Karpas-422 (cell line): ENCODE measurements around the gene LONP1. TPM values are rescaled to one million over a fixed set of nuclear protein-coding genes. Genes with fewer than 3 reads are reported as not detected.

Experiments used
- DNase-seq: peaks from one replicate; pipeline ENCODE4 v3.0.0-alpha.2; 2015
- H2AFZ ChIP-seq: fragments of 200-600 bp; sonication (generic); 2 replicates; pipeline ENCODE4 v1.6.1; 2014; ENCODE audit warnings: antibody characterized with exemption, low read length, mixed read lengths
- H3K27ac ChIP-seq: fragments of 200-600 bp; sonication (generic); 2 replicates; pipeline ENCODE4 v1.5.1; 2014; ENCODE audit warnings: mild to moderate bottlenecking, low read length, moderate library complexity
- H3K27me3 ChIP-seq: fragments of 200-600 bp; sonication (generic); 2 replicates; pipeline ENCODE4 v1.6.1; 2014; ENCODE audit warnings: low read length, mixed read lengths
- H3K36me3 ChIP-seq: fragments of 200-600 bp; sonication (generic); 2 replicates; pipeline ENCODE4 v1.6.1; 2014; ENCODE audit warnings: low read length, mixed read lengths; ENCODE audit not compliant: insufficient read depth
- H3K4me1 ChIP-seq: fragments of 200-600 bp; sonication (generic); 2 replicates; pipeline ENCODE4 v1.6.1; 2014; ENCODE audit warnings: mild to moderate bottlenecking, low read length, mixed read lengths
- H3K4me2 ChIP-seq: fragments of 200-600 bp; sonication (generic); 2 replicates; pipeline ENCODE4 v1.6.1; 2014; ENCODE audit warnings: low read length, low read depth, mild to moderate bottlenecking; ENCODE audit not compliant: poor library complexity, severe bottlenecking
- H3K4me3 ChIP-seq: fragments of 200-600 bp; sonication (generic); 2 replicates; pipeline ENCODE4 v1.5.1; 2014; ENCODE audit warnings: mild to moderate bottlenecking, antibody characterized with exemption, low read length, mixed read lengths
- H3K79me2 ChIP-seq: fragments of 200-600 bp; sonication (generic); 2 replicates; pipeline ENCODE4 v1.6.1; 2014; ENCODE audit warnings: mild to moderate bottlenecking, low read length, mixed read lengths
- H3K9ac ChIP-seq: fragments of 200-600 bp; sonication (generic); 2 replicates; pipeline ENCODE4 v1.6.0; 2014; ENCODE audit warnings: low read length
- H3K9me2 ChIP-seq: fragments of 200-600 bp; sonication (generic), shearing (Covaris generic); replicated peaks from 2 replicates; pipeline ENCODE4 v1.6.0; 2014; ENCODE audit warnings: mild to moderate bottlenecking, low read length, moderate library complexity; ENCODE audit not compliant: insufficient read depth
- H3K9me3 ChIP-seq: fragments of 300-700, 200-600 bp; sonication (generic); 2 replicates; pipeline ENCODE4 v1.6.1; 2014; ENCODE audit warnings: low read length, mixed read lengths
- H4K20me1 ChIP-seq: fragments of 200-600 bp; sonication (generic); 2 replicates; pipeline ENCODE4 v1.6.1; 2014; ENCODE audit warnings: mild to moderate bottlenecking, antibody characterized with exemption, low read length, low read depth; ENCODE audit not compliant: insufficient read depth
- total RNA-seq: library from RNA; depleted of rRNA; stranded (reverse); fragments of >200 nt; shearing (Covaris generic); gene quantifications from 2 replicates; pipeline ENCODE4 v1.2.3, GENCODE V29; 2014; ENCODE audit warnings: low replicate concordance

Gene LONP1
- total RNA-seq, 1 experiment from 2014 or later, result 65.7 TPM

GRCh38 chr19:5680437-5681368 is 39.2 kb downstream of the LONP1 start, which contains the start of the genes HSD11B1L and MICOS13:
Gene HSD11B1L, plus strand, starts transcription at chr19:5681027. Its CDS starts 3,806 bp downstream, at chr19:5684833.
Gene MICOS13, minus strand, starts transcription at chr19:5680516. Its CDS starts 30 bp downstream, at chr19:5680486.
- Histone ChIP-seq H3K9me3 (no peaks in the 10 kb centered on the region), H2AFZ (peak within 1 kb of the TSS; percentile 28; the same call in 1 of the 2 replicates)

DNA sequence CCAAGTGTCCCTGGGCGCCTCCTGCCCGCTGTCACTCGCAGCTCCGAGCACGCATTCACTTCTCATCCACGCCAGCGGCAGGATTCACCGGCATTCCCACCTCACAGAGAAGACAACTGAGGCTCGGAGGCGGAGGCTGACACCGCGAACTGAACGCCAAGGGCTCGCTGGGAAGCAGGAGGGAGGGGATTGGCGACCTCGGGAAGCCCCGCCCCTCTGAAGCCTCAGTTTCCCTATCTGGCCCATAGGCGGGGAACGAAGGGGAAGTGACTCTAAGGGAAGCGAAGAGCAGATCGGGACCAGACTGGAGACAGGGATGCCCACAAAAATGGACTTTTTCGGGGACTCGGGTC is 39.9 kb downstream of the LONP1 start:
- DNase-seq, result no peak
- Histone ChIP-seq H3K4me3 (peak overlapping the region; percentile 88), H2AFZ (peak overlapping the region; percentile 28; the same call in 1 of the 2 replicates)

More at GRCh38 chr19:5680437-5681368, 39.2 kb downstream of the LONP1 start, which contains the start of the genes HSD11B1L and MICOS13:
- Histone ChIP-seq H3K4me3 (peak within 1 kb of the TSS; percentile 88), H4K20me1 (no peaks in the 10 kb centered on the region), H3K27ac (peak within 1 kb of the TSS; percentile 47; the same call in 1 of the 2 replicates), H3K79me2 (0 out of 2 replicates have a peak, but pooled peaks cover 3% of the 10 kb centered on the region), H3K36me3 (no peaks in the 10 kb centered on the region), H3K9me2 (no peaks in the 10 kb centered on the region), H3K4me1 (peaks cover 17% of the 10 kb centered on the region), H3K27me3 (no peaks in the 10 kb centered on the region), H3K9ac (peak within 1 kb of the TSS; percentile 82), H3K4me2 (peak within 1 kb of the TSS; percentile 84)
- peak; percentile 99 for DNase-seq

DNA sequence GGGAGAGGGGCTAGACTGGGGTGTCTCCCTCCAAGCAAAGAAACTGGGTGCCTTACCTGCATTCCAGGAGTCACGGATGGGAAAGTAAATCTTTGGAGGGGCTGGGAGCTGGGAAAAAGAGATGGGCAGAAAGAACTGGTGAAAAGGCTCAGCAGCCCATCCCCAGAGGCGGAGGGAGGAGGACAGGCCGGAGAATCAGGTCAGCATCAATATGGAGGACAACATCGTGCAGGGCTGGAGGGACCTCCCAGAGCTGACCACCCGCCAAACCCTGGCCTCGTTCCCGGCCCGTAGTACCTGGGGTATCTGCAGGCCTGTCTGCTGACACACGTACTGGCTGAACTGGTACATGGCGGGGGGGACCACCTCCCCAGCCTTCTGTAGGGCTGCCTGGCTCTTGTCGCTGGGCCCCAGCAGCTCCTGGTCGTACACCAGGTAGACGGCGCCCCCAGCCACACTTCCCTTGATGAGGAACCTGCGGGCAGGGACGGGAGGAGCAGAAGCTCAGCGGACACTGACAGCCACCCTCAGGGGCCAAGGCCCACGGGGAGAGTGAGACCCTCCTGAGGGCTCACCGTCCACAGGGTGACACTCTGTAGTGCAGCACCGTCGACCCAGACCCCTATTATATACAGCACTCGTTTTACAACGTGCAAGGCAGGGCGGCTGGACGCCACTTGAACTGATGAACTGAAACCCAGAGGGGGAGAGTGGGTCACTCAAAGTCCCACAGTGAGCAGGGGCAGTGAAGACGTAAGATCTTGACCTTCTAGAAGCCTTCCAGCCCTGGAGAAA is 40.5 kb downstream of the LONP1 start:
- Histone ChIP-seq H3K79me2 (0 out of 2 replicates have a peak, but pooled peaks cover 3% of the 10 kb centered on the region), H2AFZ (peak overlapping the region; percentile 28; the same call in 1 of the 2 replicates), H3K4me2 (peak overlapping the region; percentile 84)

More for the DNA sequence above, 39.9 kb downstream of the LONP1 start:
- Histone ChIP-seq H3K9ac (peak overlapping the region; percentile 82), H3K9me3 (no peaks in the 10 kb centered on the region), H3K27ac (peak overlapping the region; percentile 25; the same call in 1 of the 2 replicates), H3K4me1 (peaks cover 16% of the 10 kb centered on the region), H3K4me2 (peak overlapping the region; percentile 84), H3K27me3 (no peaks in the 10 kb centered on the region), H3K9me2 (no peaks in the 10 kb centered on the region), H3K36me3 (no peaks in the 10 kb centered on the region), H3K79me2 (0 out of 2 replicates have a peak, but pooled peaks cover 3% of the 10 kb centered on the region), H4K20me1 (no peaks in the 10 kb centered on the region)

DNA sequence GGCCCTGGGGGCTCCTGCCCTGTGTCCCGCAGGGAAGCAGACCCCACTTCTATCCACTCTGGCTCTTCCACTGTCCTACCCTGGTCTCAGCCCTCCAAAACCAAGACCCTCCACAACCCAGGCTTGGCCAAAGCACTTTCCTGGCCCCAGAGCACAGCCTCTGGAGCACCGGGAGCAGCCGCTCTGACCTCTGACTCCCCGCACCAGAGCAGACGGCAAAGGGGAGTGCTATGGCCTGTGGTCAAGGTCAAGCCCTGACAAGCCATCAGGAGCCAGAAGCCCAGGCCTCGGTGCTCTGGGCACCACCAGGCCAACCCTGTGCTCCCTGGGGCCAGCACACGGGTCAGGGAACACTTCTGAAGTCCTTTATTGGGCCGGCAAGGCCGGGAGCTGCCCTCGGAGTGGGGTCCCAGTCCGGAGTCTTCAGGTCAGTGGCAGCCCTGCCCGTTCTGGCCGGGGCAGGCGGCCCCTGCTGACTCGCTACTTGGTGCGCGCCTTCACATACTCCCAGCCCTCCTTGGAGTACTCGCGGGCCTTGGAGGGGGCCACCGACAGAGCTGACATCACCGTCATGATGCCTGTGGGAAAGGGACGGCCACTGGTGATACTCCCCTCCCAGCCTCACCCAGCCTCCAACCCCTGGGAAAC is 41.8 kb downstream of the LONP1 start:
- no peak overlapping the region for H3K27ac ChIP-seq
- H3K4me1 ChIP-seq, result peaks cover 16% of the 10 kb centered on the region
- H3K4me2 ChIP-seq, result no peak overlapping the region
- H3K9ac ChIP-seq, result no peak overlapping the region
- H3K4me3 ChIP-seq, result no peak overlapping the region
- no peaks in the 10 kb centered on the region for H3K36me3 ChIP-seq
- DNase-seq, result no peak
- no peak overlapping the region for H2AFZ ChIP-seq
- H3K9me2 ChIP-seq, result no peaks in the 10 kb centered on the region
- no peaks in the 10 kb centered on the region for H4K20me1 ChIP-seq
- H3K9me3 ChIP-seq, result no peaks in the 10 kb centered on the region
- 0 out of 2 replicates have a peak, but pooled peaks cover 3% of the 10 kb centered on the region for H3K79me2 ChIP-seq
- no peaks in the 10 kb centered on the region for H3K27me3 ChIP-seq

More for the DNA sequence above, 40.5 kb downstream of the LONP1 start:
- no peak for DNase-seq
- Histone ChIP-seq H3K9me3 (no peaks in the 10 kb centered on the region), H3K9ac (peak overlapping the region; percentile 82), H3K36me3 (no peaks in the 10 kb centered on the region), H3K27me3 (no peaks in the 10 kb centered on the region), H4K20me1 (no peaks in the 10 kb centered on the region), H3K27ac (peak overlapping the region; percentile 25; the same call in 1 of the 2 replicates), H3K4me3 (peak overlapping the region; percentile 88), H3K9me2 (no peaks in the 10 kb centered on the region), H3K4me1 (peaks cover 16% of the 10 kb centered on the region)

GRCh38 chr19:5677580-5677979 is 42.4 kb downstream of the LONP1 start:
- no peak for DNase-seq
- 0 out of 2 replicates have a peak, but pooled peaks cover 3% of the 10 kb centered on the region for H3K79me2 ChIP-seq
- H3K36me3 ChIP-seq, result 0 out of 2 replicates have a peak, but pooled peaks cover 3% of the 10 kb centered on the region
- H3K4me3 ChIP-seq, result no peak overlapping the region
- H3K9me2 ChIP-seq, result no peaks in the 10 kb centered on the region
- no peaks in the 10 kb centered on the region for H3K9me3 ChIP-seq
- no peaks in the 10 kb centered on the region for H4K20me1 ChIP-seq
- H3K9ac ChIP-seq, result no peak overlapping the region
- H3K4me2 ChIP-seq, result no peak overlapping the region
- no peaks in the 10 kb centered on the region for H3K27me3 ChIP-seq
- no peak overlapping the region for H2AFZ ChIP-seq
- peaks cover 16% of the 10 kb centered on the region for H3K4me1 ChIP-seq
- no peak overlapping the region for H3K27ac ChIP-seq

GRCh38 chr19:5677136-5677535 is 42.8 kb downstream of the LONP1 start:
- H3K27me3 ChIP-seq, result no peaks in the 10 kb centered on the region
- no peaks in the 10 kb centered on the region for H3K9me2 ChIP-seq
- H3K4me3 ChIP-seq, result no peak overlapping the region
- H3K9me3 ChIP-seq, result no peaks in the 10 kb centered on the region
- H4K20me1 ChIP-seq, result no peaks in the 10 kb centered on the region
- peaks cover 16% of the 10 kb centered on the region for H3K4me1 ChIP-seq
- H2AFZ ChIP-seq, result no peak overlapping the region
- 0 out of 2 replicates have a peak, but pooled peaks cover 3% of the 10 kb centered on the region for H3K36me3 ChIP-seq
- no peak overlapping the region for H3K4me2 ChIP-seq
- no peak for DNase-seq
- 0 out of 2 replicates have a peak, but pooled peaks cover 3% of the 10 kb centered on the region for H3K79me2 ChIP-seq
- H3K9ac ChIP-seq, result no peak overlapping the region
- no peak overlapping the region for H3K27ac ChIP-seq

GRCh38 chr19:5676772-5677105 is 43.2 kb downstream of the LONP1 start:
- peaks cover 16% of the 10 kb centered on the region for H3K4me1 ChIP-seq
- peaks cover 6% of the 10 kb centered on the region; the same call in 1 of the 2 replicates for H3K36me3 ChIP-seq
- no peak overlapping the region for H3K9ac ChIP-seq
- no peak for DNase-seq
- no peaks in the 10 kb centered on the region for H4K20me1 ChIP-seq
- H3K79me2 ChIP-seq, result 0 out of 2 replicates have a peak, but pooled peaks cover 2% of the 10 kb centered on the region
- no peaks in the 10 kb centered on the region for H3K9me3 ChIP-seq
- H3K27ac ChIP-seq, result no peak overlapping the region
- H3K9me2 ChIP-seq, result no peaks in the 10 kb centered on the region
- H3K4me3 ChIP-seq, result no peak overlapping the region
- no peak overlapping the region for H2AFZ ChIP-seq
- no peaks in the 10 kb centered on the region for H3K27me3 ChIP-seq
- H3K4me2 ChIP-seq, result no peak overlapping the region
